ENCODE results near the gene EXD3.

EXD3 gene

DNA sequence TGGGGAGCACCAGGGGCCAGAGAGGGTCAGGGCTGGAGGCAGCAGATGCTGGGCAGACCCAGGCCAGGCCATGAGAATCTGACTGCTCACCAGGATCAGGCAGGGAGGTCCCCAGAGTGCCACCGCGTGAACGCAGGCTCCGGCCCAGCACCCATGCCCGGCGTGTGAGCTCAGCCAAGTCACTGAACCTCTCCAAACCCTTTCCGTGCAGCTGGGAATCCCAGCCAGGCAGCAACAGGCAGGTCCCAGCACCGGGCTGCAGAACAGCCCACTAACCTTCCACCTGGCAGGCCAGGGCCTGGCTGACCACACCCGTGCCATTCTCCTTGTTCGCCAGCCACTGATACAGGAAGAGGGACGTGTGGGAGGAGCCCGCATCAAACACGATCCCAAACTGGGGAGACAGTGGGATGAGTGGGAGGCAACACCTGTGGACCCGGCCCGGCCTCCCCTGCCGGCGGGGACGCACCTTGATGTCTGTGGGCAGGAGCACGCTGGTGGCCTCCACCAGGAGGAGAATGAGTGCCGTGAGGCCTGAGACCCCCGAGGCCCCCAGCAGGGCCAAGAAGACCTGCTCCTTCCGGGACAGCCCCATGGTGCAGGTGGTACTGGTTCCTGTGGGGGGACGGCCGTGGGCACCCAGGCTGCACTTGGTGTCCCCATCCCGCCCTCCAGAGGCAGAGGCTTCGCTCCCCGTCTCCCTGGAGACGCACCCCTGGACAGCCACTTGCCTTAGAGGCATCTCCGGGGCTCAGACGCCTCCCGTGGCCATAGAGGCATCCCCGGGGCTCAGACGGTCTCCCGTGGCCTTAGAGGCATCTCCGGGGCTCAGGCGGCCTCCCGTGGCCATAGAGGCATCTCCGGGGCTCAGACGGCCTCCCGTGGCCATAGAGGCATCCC lies 15.0 kb upstream of the EXD3 start:
- Histone ChIP-seq H3K18ac (ENCODE audit: low read length) (no peak overlapping the region), H2BK5ac (ENCODE audit: low read length) (no peak overlapping the region), H3K4me1 (ENCODE audit: control insufficient read depth in 2 of 2, insufficient read depth in 1 of 2, low read depth in 1 of 2, low read length in 2 of 2) (peaks cover 2 to 3% of the 10 kb centered on the region in 2 donors), H2BK120ac (ENCODE audit: low read depth, low read length) (no peak overlapping the region), H2BK15ac (ENCODE audit: low read length) (no peak overlapping the region), H2AFZ (ENCODE audit: low read length) (no peak overlapping the region), H3K27me3 (ENCODE audit: control insufficient read depth in 3 of 3, insufficient read depth in 3 of 3, low read depth in 1 of 3, low read length in 3 of 3) (peaks cover 0 to 15% (median 4%) of the 10 kb centered on the region in 3 experiments), H3K36me3 (replicated peaks in 1 of 2; ENCODE audit: control insufficient read depth in 2 of 2, insufficient read depth in 2 of 2, low read length in 2 of 2) (no peaks in the 10 kb centered on the region), H3K14ac (ENCODE audit: low read length) (peak overlapping the region; percentile 56), H3K23ac (ENCODE audit: low read depth, low read length, poor library complexity) (peak overlapping the region; percentile 73), H4K91ac (ENCODE audit: low read depth, low read length, poor library complexity) (peak overlapping the region; percentile 53), H3K4ac (ENCODE audit: low read length) (no peak overlapping the region), H3K9me3 (replicated peaks in 1 of 2; ENCODE audit: control insufficient read depth in 2 of 2, insufficient read depth in 1 of 2, low read depth in 1 of 2, low read length in 2 of 2) (no peaks in the 10 kb centered on the region), H3K79me1 (ENCODE audit: low read depth, low read length) (peaks cover 2% of the 10 kb centered on the region), H4K8ac (ENCODE audit: low read depth, low read length) (peak overlapping the region; percentile 65), H2BK12ac (ENCODE audit: low read length) (no peak overlapping the region), H3K9ac (ENCODE audit: low read depth, low read length, poor library complexity) (no peak overlapping the region), H3K27ac (replicated peaks; ENCODE audit: low read length) (no peak overlapping the region), H2AK5ac (ENCODE audit: low read depth, low read length) (peak overlapping the region; percentile 84), H3K4me3 (ENCODE audit: low read length in 2 of 2) (peak overlapping the region in 1 of 2 donors; percentile 64), H3K4me2 (ENCODE audit: insufficient read depth, low read length, poor library complexity, severe bottlenecking) (no peak overlapping the region)
- DNase-seq (ENCODE audit: low spot score): no peak
- no CpG with 5 or more reads among the region's 40 CpGs for WGBS, 2 donors (ENCODE audit: extremely low coverage in 2 of 2, insufficient read length in 2 of 2, insufficient replicate concordance in 1 of 2)

DNA sequence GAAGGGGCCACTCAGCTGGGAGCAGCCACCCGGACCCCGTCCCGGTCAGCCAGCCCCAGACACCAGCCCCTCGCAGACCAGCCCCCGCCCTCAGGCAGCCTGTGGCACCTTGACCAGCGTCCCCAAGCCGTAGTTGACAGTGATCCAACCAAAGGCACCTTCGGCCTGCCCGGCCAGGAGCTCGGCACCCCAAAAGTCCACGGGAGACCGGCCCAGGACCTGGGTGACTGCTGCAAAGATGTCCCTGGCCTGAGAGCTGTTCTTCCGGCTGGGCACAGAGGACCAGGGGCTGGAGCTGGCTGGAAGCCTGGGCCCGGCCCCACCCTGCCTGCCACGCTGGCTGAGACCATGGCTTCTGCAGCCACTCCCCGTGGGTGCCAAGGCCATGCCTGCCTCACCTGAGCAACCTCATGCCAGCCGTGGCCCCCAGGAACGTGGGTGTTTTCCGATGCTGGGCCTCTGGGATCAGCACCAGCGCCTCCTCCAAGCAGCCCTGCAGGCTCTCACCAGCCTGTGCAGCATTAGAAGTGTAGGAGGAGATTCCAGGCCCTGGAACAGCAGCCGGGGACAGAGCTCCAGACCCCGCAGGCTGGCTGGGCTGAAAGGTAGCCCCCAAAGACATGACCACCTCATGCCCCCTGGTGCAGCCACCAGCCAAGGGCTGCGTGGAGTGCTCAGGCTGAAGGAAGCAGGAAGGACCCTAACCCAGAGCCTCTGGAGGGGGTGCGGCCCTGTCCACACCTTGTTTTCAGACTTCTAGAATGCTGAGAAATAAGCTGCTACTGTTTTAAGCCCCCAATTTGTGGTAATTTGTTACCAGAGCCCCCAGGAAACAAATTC lies 14.0 kb upstream of the EXD3 start:
- Histone ChIP-seq H2BK12ac (ENCODE audit: low read length) (peak overlapping the region; percentile 58), H3K9ac (ENCODE audit: low read depth, low read length, poor library complexity) (no peak overlapping the region), H3K27me3 (ENCODE audit: control insufficient read depth in 3 of 3, insufficient read depth in 3 of 3, low read depth in 1 of 3, low read length in 3 of 3) (peaks cover 0 to 11% (median 2%) of the 10 kb centered on the region in 3 experiments), H3K18ac (ENCODE audit: low read length) (peak overlapping the region; percentile 64), H4K91ac (ENCODE audit: low read depth, low read length, poor library complexity) (no peak overlapping the region), H3K27ac (replicated peaks; ENCODE audit: low read length) (no peak overlapping the region), H3K36me3 (replicated peaks in 1 of 2; ENCODE audit: control insufficient read depth in 2 of 2, insufficient read depth in 2 of 2, low read length in 2 of 2) (no peaks in the 10 kb centered on the region), H3K9me3 (replicated peaks in 1 of 2; ENCODE audit: control insufficient read depth in 2 of 2, insufficient read depth in 1 of 2, low read depth in 1 of 2, low read length in 2 of 2) (no peaks in the 10 kb centered on the region), H2AK5ac (ENCODE audit: low read depth, low read length) (peak overlapping the region; percentile 32), H3K79me1 (ENCODE audit: low read depth, low read length) (peaks cover 2% of the 10 kb centered on the region), H3K4me2 (ENCODE audit: insufficient read depth, low read length, poor library complexity, severe bottlenecking) (no peak overlapping the region), H3K4me1 (ENCODE audit: control insufficient read depth in 2 of 2, insufficient read depth in 1 of 2, low read depth in 1 of 2, low read length in 2 of 2) (peaks cover 2% of the 10 kb centered on the region in 2 donors), H2BK5ac (ENCODE audit: low read length) (peak overlapping the region; percentile 82), H3K4me3 (ENCODE audit: low read length in 2 of 2) (no peak overlapping the region), H3K23ac (ENCODE audit: low read depth, low read length, poor library complexity) (peak overlapping the region; percentile 89), H3K14ac (ENCODE audit: low read length) (peak overlapping the region; percentile 17), H2AFZ (ENCODE audit: low read length) (no peak overlapping the region), H3K4ac (ENCODE audit: low read length) (no peak overlapping the region), H2BK15ac (ENCODE audit: low read length) (peak overlapping the region; percentile 75), H2BK120ac (ENCODE audit: low read depth, low read length) (no peak overlapping the region), H4K8ac (ENCODE audit: low read depth, low read length) (no peak overlapping the region)
- DNase-seq (ENCODE audit: low spot score): no peak
- no CpG with 5 or more reads among the region's 24 CpGs for WGBS, 2 donors (ENCODE audit: extremely low coverage in 2 of 2, insufficient read length in 2 of 2, insufficient replicate concordance in 1 of 2)

DNA sequence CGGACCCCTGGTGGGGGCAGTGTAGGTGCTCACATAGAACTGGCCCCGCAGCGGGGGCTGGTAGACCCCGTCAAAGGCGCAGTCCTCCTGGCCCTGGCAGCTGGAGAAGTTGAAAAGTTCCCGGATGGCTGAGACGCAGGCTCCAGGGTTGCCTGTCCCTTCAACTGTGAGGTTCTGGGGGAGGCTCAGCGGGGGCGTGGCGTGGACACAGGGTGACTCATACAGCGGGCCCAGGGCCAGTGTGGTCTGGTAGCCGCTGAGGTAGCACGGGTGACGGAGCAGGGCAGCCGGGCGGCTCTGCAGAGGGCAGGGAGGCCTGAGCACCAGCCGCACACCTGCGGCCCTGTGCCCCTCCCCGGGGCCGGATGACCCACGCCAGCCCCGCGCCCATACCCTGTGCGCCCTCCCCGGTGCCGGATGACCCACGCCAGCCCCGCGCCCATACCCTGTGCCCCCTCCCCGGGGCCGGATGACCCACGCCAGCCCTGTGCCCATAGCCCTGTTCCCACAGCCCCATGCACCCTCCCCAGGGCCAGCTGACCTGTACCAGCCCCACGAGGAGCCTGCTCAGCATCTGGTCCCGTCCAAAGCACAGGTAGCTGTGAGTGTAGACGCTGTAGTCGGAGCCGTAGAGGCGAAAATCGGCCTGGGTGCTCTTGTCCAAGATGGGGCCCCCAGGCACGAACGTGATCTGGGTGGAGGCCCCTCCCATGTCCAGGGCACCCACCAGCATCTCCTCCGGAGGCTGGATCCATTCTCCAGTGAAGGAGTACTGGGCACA lies 13.2 kb upstream of the EXD3 start:
- Histone ChIP-seq H4K91ac (ENCODE audit: low read depth, low read length, poor library complexity) (no peak overlapping the region), H3K4me2 (ENCODE audit: insufficient read depth, low read length, poor library complexity, severe bottlenecking) (no peak overlapping the region), H2BK12ac (ENCODE audit: low read length) (no peak overlapping the region), H3K9me3 (replicated peaks in 1 of 2; ENCODE audit: control insufficient read depth in 2 of 2, insufficient read depth in 1 of 2, low read depth in 1 of 2, low read length in 2 of 2) (no peaks in the 10 kb centered on the region), H3K23ac (ENCODE audit: low read depth, low read length, poor library complexity) (peak overlapping the region; percentile 89), H3K27me3 (ENCODE audit: control insufficient read depth in 3 of 3, insufficient read depth in 3 of 3, low read depth in 1 of 3, low read length in 3 of 3) (peaks cover 0 to 9% (median 0%) of the 10 kb centered on the region in 3 experiments), H3K18ac (ENCODE audit: low read length) (peak overlapping the region; percentile 64), H3K9ac (ENCODE audit: low read depth, low read length, poor library complexity) (no peak overlapping the region), H3K27ac (replicated peaks; ENCODE audit: low read length) (no peak overlapping the region), H2AK5ac (ENCODE audit: low read depth, low read length) (peak overlapping the region; percentile 32), H3K36me3 (replicated peaks in 1 of 2; ENCODE audit: control insufficient read depth in 2 of 2, insufficient read depth in 2 of 2, low read length in 2 of 2) (no peaks in the 10 kb centered on the region), H3K4ac (ENCODE audit: low read length) (no peak overlapping the region), H3K4me1 (ENCODE audit: control insufficient read depth in 2 of 2, insufficient read depth in 1 of 2, low read depth in 1 of 2, low read length in 2 of 2) (no peaks in the 10 kb centered on the region), H4K8ac (ENCODE audit: low read depth, low read length) (no peak overlapping the region), H2BK120ac (ENCODE audit: low read depth, low read length) (no peak overlapping the region), H3K79me1 (ENCODE audit: low read depth, low read length) (peaks cover 2% of the 10 kb centered on the region), H2BK15ac (ENCODE audit: low read length) (no peak overlapping the region), H2BK5ac (ENCODE audit: low read length) (peak overlapping the region; percentile 82), H2AFZ (ENCODE audit: low read length) (peak overlapping the region; percentile 17), H3K14ac (ENCODE audit: low read length) (no peak overlapping the region), H3K4me3 (ENCODE audit: low read length in 2 of 2) (no peak overlapping the region)
- no CpG with 5 or more reads among the region's 42 CpGs for WGBS, 2 donors (ENCODE audit: extremely low coverage in 2 of 2, insufficient read length in 2 of 2, insufficient replicate concordance in 1 of 2)
- DNase-seq (ENCODE audit: low spot score): no peak
